Prostate gland (tissue), 2 donors: ENCODE data around the gene TTR. TPM values are rescaled to one million over a fixed set of nuclear protein-coding genes. Genes with fewer than 3 reads are reported as not detected.

ENCODE experiments used
- DNase-seq: peaks from one replicate; pipeline ENCODE4 v3.0.0-alpha.2; 2019; ENCODE audit warnings: low spot score
- H3K27ac ChIP-seq, 2 donors: fragments of 200-600 bp; sonication (generic); 2 replicates each; pipeline ENCODE4 v1.5.1; 2017 to 2019
- H3K27me3 ChIP-seq: fragments of 200-600 bp; sonication (generic); replicated peaks from 2 replicates; pipeline ENCODE4 v1.5.1; 2019; ENCODE audit not compliant: insufficient read depth
- H3K36me3 ChIP-seq, 2 donors: fragments of 200-600 bp; sonication (generic); 1 replicate in 1 of 2; 2 replicates in 1 of 2; pipeline versions ENCODE4 v1.5.1 to v1.8.1; 2017 to 2019
- H3K4me1 ChIP-seq: fragments of 200-600 bp; sonication (generic); replicated peaks from 2 replicates; pipeline ENCODE4 v1.5.1; 2019
- H3K4me3 ChIP-seq, 2 donors: fragments of 200-600 bp; sonication (generic); 2 replicates each; pipeline ENCODE4 v1.5.1; 2017 to 2019
- H3K9me3 ChIP-seq: fragments of 200-600 bp; sonication (generic); 2 replicates; pipeline ENCODE4 v1.5.1; 2017
- POLR2A ChIP-seq: fragments of 450-650 bp; IDR thresholded peaks from one replicate; pipeline ENCODE4 v1.6.1; 2016; ENCODE audit warnings: antibody characterized with exemption, mild to moderate bottlenecking
- POLR2AphosphoS5 ChIP-seq: sonication (generic); formaldehyde crosslinking; IDR thresholded peaks from one replicate; pipeline ENCODE4 v1.6.1; 2017; ENCODE audit warnings: antibody characterized with exemption
- WGBS: methylation state at CpG from one replicate; pipeline ENCODE4 v1.1.5; 2018; 5-methylcytosine and 5-hydroxymethylcytosine counted together
- intact Hi-C: fragments of 100-400 bp; cut with DNase I; formaldehyde crosslinking; loops from one replicate; pipeline ENCODE4 v1.14.2; 2022
- total RNA-seq, 2 donors: library from RNA; depleted of rRNA; stranded (reverse); fragments of >200 nt; gene quantifications; one replicate each; pipeline ENCODE4 v1.1.0, GENCODE V29; 2016
- TF ChIP-seq, protein P1 (sequence below), 4 experiments: fragments of 200-600 bp in 2 of 4; fragments of 450-650 bp in 2 of 4; sonication (generic) in 2 of 4; IDR thresholded peaks; 1 replicate in 3 of 4; 2 replicates in 1 of 4; pipeline ENCODE4 v1.5.1; 2016 to 2019; ENCODE audit warnings: antibody characterized with exemption in 4 of 4, mild to moderate bottlenecking in 2 of 4, moderate library complexity in 2 of 4

TTR gene
- total RNA-seq, 2 donors from 2014 or later = 0.50 TPM; not detected in 1

DNA sequence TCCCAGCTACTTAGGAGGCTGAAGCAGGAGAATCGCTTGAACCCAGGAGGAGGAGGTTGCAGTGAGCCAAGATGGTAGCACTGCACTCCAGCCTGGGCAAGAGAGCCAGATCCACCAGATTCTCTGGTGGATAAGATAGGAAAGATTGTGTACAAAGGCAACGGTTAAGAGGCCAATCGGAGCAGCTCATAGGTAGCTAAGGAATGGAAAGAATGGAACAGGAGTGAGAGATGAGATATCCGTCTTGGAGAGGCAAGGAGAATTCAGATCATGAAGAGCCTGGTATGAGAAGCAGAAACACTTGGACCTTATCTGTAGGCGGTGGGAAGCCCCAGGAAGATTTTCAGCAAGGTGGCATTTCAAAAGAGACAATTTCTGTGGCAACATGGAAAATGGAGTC, 27.1 kb downstream of the TTR start:
- Histone ChIP-seq H3K4me3 (no peak overlapping the region), H3K27ac (no peak overlapping the region), H3K4me1 (no peaks in the 10 kb centered on the region), H3K27me3 (no peaks in the 10 kb centered on the region), H3K36me3 (no peaks in the 10 kb centered on the region), H3K9me3 (no peaks in the 10 kb centered on the region)
- DNase-seq = no peak
- intact Hi-C loops = no loop called here
- 93% methylated on average over 5 of the region's 5 CpGs for WGBS
- no peak for TF ChIP-seq POLR2A
- TF ChIP-seq, protein P1, sequence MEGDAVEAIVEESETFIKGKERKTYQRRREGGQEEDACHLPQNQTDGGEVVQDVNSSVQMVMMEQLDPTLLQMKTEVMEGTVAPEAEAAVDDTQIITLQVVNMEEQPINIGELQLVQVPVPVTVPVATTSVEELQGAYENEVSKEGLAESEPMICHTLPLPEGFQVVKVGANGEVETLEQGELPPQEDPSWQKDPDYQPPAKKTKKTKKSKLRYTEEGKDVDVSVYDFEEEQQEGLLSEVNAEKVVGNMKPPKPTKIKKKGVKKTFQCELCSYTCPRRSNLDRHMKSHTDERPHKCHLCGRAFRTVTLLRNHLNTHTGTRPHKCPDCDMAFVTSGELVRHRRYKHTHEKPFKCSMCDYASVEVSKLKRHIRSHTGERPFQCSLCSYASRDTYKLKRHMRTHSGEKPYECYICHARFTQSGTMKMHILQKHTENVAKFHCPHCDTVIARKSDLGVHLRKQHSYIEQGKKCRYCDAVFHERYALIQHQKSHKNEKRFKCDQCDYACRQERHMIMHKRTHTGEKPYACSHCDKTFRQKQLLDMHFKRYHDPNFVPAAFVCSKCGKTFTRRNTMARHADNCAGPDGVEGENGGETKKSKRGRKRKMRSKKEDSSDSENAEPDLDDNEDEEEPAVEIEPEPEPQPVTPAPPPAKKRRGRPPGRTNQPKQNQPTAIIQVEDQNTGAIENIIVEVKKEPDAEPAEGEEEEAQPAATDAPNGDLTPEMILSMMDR (IDR thresholded peaks at IDR 0.05) = no peak
- TF ChIP-seq POLR2AphosphoS5 = no peak

DNA sequence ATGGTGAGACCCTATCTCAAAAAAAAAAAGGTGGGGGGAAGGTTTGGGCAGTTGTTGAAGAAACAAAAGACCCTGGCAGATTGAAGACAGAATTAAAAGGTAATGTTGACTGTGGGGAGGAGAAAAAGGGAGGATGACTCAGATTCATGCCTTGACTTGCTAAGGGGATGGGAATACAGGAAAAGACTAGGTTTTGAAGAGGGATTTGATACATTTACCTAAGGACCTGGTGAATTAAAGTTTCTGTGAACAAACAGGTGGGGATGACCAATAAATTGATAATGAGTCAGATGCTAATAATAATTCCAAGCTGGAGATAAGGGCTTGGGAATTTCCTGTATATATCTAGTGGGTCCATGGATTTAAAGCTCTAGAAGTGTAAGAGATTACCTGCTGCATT, 27.6 kb downstream of the TTR start:
- Histone ChIP-seq H3K27ac (no peak overlapping the region), H3K4me1 (no peaks in the 10 kb centered on the region), H3K27me3 (no peaks in the 10 kb centered on the region), H3K36me3 (no peaks in the 10 kb centered on the region), H3K4me3 (no peak overlapping the region), H3K9me3 (no peaks in the 10 kb centered on the region)
- intact Hi-C loops = no loop called here
- TF ChIP-seq POLR2A = no peak
- TF ChIP-seq, protein P1 (IDR thresholded peaks at IDR 0.05) = no peak
- no peak for TF ChIP-seq POLR2AphosphoS5
- DNase-seq = no peak

DNA sequence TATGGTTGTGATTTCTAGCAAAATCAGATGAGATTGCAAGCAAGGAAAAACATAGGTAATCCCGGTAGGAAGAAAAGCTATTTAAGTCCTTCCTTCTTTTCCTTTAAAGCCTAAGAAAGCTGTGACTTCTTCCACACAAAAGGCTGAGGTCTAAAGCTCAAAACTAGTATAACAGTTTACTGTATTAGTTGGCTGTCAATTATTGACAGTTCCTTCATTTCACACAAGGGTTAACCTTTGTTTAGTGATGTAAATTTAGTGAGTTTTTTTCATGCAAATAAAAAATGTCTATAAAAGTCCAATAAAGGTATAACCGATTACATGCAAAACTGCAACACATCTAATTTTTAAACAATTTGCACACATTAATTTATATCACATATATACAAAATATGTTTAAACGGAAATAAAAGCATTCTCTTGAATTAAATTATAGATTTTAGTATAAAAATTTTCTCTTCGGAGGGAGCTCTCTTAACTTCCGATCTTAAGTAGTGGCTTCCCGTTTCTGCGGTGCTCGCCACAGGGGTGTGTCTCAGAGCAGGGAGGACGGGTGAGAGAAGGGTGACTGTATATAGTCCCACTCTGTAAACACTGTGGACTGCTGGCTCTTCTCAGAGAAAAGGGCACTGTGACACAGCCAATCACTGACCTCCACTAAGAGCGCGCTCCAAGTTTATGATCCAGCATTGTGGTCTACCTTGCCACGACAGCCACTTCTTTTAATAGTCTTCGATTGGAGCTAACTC, 33.4 kb downstream of the TTR start:
- 82% methylated on average over 13 of the region's 13 CpGs for WGBS
- H3K9me3 ChIP-seq = no peaks in the 10 kb centered on the region
- TF ChIP-seq, protein P1 (IDR thresholded peaks at IDR 0.05) = no peak
- TF ChIP-seq POLR2AphosphoS5 = no peak
- TF ChIP-seq POLR2A = no peak
- no peak overlapping the region for H3K4me3 ChIP-seq
- H3K36me3 ChIP-seq = no peaks in the 10 kb centered on the region
- no peak for DNase-seq
- H3K27me3 ChIP-seq = no peaks in the 10 kb centered on the region
- intact Hi-C loops = no loop called here
- no peak overlapping the region for H3K27ac ChIP-seq
- no peaks in the 10 kb centered on the region for H3K4me1 ChIP-seq

- intact Hi-C loops = no loop called here
- Histone ChIP-seq H3K27me3 (no peaks in the 10 kb centered on the region), H3K27ac (no peak overlapping the region), H3K36me3 (no peaks in the 10 kb centered on the region), H3K4me3 (no peak overlapping the region), H3K4me1 (no peaks in the 10 kb centered on the region), H3K9me3 (no peaks in the 10 kb centered on the region)
- WGBS = over 99% methylated on average over 6 of the region's 6 CpGs
- DNase-seq = no peak
- TF ChIP-seq POLR2A (no peak), POLR2AphosphoS5 (no peak)
- TF ChIP-seq, protein P1 (IDR thresholded peaks at IDR 0.05) = no peak
Observed at GRCh38 chr18:31626409-31626808, 34.7 kb downstream of the TTR start.

GRCh38 chr18:31630549-31630948, 38.9 kb downstream of the TTR start:
- Histone ChIP-seq H3K27ac (no peak overlapping the region), H3K4me3 (no peak overlapping the region), H3K9me3 (no peaks in the 10 kb centered on the region), H3K27me3 (no peaks in the 10 kb centered on the region), H3K36me3 (no peaks in the 10 kb centered on the region), H3K4me1 (no peaks in the 10 kb centered on the region)
- intact Hi-C loops = no loop called here
- TF ChIP-seq, protein P1 (IDR thresholded peaks at IDR 0.05) = no peak
- TF ChIP-seq POLR2AphosphoS5 (no peak), POLR2A (no peak)
- DNase-seq = no peak
- WGBS = 95% methylated on average over 4 of the region's 4 CpGs
